IPS-18c (cell line): Measurements from ENCODE around the gene DENND1B.
"Not testable (repeated sequence)": the region's sequence is repeated elsewhere in the genome, so short reads cannot be mapped to it uniquely, and the experiment has no call there.

Experiments used
- H3K4me3 ChIP-seq: 2 replicates; pipeline ENCODE4 v1.7.0; 2013; ENCODE audit warnings: low read depth, mild to moderate bottlenecking, low read length, moderate library complexity; ENCODE audit not compliant: insufficient read depth
- H3K9me3 ChIP-seq: one replicate; pipeline ENCODE4 v1.6.1; 2013; ENCODE audit warnings: mild to moderate bottlenecking, low read length, moderate library complexity; ENCODE audit not compliant: control insufficient read depth, insufficient read depth

DENND1B gene

DNA sequence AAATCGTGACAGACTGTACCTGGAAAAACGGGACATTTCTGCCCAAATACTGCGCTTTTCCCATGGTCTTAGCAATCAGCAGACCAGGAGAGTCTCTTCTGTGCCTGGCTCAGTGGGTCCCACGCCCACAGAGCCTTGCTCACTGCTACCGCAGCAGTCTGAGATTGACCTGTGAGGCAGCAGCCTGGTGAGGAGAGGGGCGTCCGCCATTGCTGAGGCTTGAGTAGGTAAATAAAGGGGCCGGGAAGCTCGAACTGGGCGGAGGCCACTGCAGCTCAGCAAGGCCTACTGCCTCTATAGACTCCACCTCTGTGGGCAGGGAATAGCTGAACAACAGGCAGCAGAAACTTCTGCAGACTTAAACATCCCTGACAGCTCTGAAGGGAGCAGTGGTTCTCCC, 203.1 kb downstream of the DENND1B start:
- Histone ChIP-seq H3K9me3 (no peaks in the 10 kb centered on the region), H3K4me3 (no peak overlapping the region)

DNA sequence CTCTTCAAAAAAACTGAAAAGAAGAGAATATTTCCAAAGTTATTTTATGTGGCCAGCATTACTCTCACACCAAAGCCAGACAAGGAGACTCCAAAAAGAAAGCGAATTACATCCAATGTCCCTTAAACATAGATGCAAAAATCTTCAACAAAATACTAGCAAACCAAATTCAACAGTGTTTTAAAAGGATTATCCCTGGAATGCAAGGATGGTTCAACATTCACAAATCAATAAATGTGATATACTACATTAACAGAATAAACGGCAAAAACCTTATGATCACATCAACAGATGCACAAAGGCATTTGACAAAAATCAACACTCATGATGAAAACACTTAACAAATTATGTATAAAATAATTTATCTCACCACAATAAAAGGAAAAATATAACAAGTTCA, 207.8 kb downstream of the DENND1B start:
- no peaks in the 10 kb centered on the region for H3K9me3 ChIP-seq
- H3K4me3 ChIP-seq, result no peak overlapping the region

DNA sequence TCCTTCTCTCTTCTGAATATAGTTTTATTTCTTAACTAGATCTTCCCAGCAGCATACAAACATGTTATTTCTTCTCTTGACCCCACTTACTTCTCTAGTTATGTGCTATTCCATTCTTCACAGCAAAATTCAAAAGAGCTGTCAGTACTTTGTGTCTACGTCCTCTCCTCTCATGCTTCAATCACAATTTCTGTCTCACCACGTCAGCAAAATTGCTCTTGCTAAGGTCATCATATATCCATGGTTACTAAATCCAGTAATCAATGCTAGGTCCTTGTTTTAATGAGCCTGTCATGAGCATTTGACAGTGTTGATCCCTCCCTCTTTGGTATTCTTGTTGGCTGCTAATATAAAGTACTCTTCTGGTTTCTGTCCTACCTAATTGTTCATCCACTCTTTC, 214.2 kb downstream of the DENND1B start:
- H3K9me3 ChIP-seq, result no peaks in the 10 kb centered on the region
- H3K4me3 ChIP-seq, result no peak overlapping the region

DNA sequence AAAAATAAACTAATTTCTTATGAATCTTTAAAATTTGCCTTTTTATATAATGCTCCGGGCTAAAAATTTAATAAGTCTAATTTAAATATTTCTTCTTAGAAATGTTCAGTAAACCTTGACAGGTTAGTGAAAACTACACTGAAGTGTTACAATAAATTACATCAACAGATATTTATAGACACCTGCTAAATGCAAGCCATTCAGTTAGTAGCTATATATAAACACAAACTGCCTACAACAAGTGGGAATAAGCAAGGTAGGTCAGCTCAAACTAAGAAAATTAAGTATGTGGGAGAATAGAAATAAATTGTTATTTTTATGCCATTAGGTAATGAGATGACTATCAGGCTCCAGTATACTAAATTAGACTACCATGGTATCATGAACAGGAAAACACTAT, 215.6 kb downstream of the DENND1B start:
- H3K4me3 ChIP-seq, result no peak overlapping the region
- no peaks in the 10 kb centered on the region for H3K9me3 ChIP-seq

- Histone ChIP-seq H3K9me3 (no peaks in the 10 kb centered on the region), H3K4me3 (no peak overlapping the region)
Measured at GRCh38 chr1:197559244-197559643, 216.0 kb downstream of the DENND1B start.

DNA sequence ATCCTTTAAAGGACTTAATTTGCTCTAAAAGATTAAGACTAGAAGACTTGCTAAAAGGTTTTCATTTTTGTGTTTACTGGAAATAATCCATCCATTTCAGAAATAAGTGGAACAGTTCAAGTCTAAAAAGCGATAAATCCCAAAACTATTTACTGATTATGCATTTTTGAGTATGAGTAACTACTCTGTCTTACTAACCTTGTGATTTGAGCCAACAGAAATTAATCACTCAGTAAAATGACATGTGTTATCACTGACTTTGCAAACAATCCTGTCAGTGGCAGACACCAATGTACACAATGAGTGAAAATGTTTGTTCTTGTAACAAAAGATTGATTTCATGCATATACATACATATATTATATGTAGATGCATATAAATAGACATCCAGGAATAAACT, 218.0 kb downstream of the DENND1B start:
- Histone ChIP-seq H3K4me3 (no peak overlapping the region), H3K9me3 (no peaks in the 10 kb centered on the region)

- Histone ChIP-seq H3K4me3 (no peak overlapping the region), H3K9me3 (no peaks in the 10 kb centered on the region)
Measured at GRCh38 chr1:197553281-197553680, 222.0 kb downstream of the DENND1B start.

GRCh38 chr1:197546989-197547388, 228.3 kb downstream of the DENND1B start:
- Histone ChIP-seq H3K4me3 (no peak overlapping the region), H3K9me3 (no peaks in the 10 kb centered on the region)

DNA sequence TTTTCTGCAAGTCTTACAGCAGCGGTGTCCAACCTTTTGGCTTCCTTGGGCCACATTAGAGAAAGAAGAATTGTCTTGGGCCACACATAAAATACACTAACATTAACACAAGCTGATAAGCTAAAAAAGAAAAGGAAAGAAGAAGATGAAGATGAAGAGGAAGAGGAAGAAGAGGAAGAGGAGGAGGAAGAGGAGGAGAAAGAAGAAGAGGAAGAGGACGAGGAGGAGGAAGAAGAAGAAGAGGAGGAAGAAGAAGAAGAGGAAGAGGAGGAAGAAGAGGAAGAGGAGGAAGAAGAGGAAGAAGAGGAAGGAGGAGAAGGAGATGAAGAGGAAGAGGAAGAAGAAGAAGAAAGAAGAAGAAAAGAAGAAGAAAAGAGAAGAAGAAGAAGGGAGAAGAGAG, 230.7 kb downstream of the DENND1B start:
- H3K4me3 ChIP-seq, result no peak overlapping the region
- no peaks in the 10 kb centered on the region for H3K9me3 ChIP-seq

DNA sequence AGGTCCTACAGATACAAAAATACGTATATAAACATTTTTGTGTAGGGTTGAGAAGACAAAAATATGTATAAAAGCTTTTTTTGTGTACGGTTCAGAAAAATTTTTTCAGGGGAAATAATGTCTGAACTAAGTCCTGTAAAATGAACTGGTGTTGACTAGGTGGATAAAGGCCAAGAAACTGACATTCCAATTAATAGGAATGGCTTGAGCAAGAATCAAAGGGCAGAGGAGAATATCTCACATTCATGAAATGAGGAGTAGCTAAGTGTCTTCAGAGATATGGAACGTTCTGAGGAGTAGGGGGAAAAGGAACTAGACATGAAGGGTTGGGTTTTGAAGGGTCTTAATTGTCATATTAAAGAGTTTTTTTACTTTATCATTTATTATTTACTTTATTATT, 231.2 kb downstream of the DENND1B start:
- Histone ChIP-seq H3K4me3 (no peak overlapping the region), H3K9me3 (no peaks in the 10 kb centered on the region)

DNA sequence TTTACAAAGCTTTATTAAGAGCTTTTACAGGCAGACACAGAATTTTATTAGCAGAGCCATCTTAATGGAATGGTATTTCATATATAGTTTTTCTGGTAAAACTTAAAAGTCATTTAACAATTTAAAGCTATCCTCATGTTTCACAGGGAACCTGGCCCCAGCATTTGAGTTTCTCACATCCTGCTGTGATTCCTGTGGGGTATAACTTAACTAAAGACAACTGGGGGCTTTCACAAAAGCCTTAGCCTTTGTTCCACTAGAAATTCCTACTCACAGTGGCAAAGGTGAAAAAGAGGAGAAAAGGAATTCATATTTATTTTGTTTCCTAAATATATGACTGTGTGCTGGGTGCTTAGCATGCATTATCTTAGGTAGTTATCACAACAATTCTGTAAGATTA, 233.9 kb downstream of the DENND1B start:
- H3K4me3 ChIP-seq, result no peak overlapping the region
- H3K9me3 ChIP-seq, result no peaks in the 10 kb centered on the region

DNA sequence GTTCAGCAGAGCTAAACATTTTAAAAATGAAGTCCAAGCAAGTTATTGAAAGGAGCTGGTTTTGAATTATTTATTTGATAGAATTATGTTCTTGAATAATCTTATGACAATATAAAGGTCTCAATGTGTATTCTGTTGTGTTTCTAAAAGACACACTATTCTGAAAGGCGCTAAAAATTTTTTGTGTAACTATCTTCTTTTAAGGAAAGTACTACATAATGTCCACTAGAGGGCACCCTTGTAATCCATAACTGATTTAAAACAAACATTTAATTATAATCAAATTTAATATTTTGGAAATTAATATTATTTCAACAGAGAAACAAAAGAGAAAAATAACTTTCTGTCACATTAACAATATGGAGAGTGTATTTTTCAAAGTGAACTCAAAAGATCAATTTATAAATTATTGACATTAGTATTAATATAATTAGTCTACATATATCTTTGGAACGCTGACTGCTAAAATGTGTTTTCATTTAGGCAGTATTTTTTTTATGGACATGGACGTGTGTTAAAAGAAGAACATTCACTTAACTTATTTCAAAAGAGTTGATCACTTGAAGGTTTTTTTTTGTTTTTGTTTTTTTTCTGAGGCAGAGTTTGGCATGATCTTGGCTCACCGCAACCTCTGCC, 248.4 kb downstream of the DENND1B start:
- no peaks in the 10 kb centered on the region for H3K9me3 ChIP-seq
- H3K4me3 ChIP-seq, result no peak overlapping the region

GRCh38 chr1:197521118-197521739, 254.1 kb downstream of the DENND1B start:
- Histone ChIP-seq H3K4me3 (no peak overlapping the region), H3K9me3 (no peaks in the 10 kb centered on the region)

- Histone ChIP-seq H3K4me3 (no peak overlapping the region), H3K9me3 (no peaks in the 10 kb centered on the region)
Measured at GRCh38 chr1:197519741-197520334, 255.4 kb downstream of the DENND1B start.

- H3K4me3 ChIP-seq, result no peak overlapping the region
Measured at GRCh38 chr1:197515421-197515820, 259.9 kb downstream of the DENND1B start.

GRCh38 chr1:197510691-197511378, 264.4 kb downstream of the DENND1B start:
- H3K4me3 ChIP-seq, result no peak overlapping the region
- no peaks in the 10 kb centered on the region for H3K9me3 ChIP-seq

More at GRCh38 chr1:197515421-197515820, 259.9 kb downstream of the DENND1B start:
- H3K9me3 ChIP-seq, result no peaks in the 10 kb centered on the region

DNA sequence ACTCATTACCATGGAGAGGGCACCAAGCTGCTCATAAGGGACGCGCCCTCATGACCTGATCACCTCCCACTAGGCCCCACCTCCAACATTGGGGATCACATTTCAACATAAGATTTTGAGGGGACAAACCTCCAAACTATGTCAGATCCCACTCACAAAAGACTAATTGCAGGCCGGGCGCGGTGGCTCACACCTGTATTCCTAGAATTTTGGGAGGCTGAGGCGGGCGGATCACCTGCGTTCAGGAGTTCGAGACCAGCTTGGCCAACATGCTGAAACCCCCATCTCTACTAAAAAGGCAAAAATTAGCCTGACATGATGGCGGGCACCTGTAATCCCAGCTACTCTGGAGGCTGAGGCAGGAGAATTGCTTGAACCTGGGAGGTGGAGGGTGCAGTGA, 278.6 kb downstream of the DENND1B start:
- H3K4me3 ChIP-seq, result no peak overlapping the region
- no peaks in the 10 kb centered on the region for H3K9me3 ChIP-seq

DNA sequence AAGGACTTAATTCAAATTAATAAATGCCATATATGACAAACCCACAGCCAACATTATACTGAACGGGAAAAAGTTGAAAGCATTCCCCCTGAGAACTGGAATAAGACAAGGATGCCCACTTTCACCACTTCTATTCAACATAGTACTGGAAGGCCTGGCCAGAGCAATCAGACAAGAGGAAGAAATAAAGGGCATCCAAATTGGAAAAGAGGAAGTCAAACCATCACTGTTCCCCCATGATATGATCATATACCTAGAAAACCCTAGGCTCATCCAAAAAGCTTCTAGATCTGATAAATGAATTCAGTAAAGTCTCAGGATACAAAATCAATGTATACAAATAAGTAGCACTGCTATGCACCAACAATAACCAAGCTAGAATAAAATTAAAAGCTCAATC, 283.8 kb downstream of the DENND1B start:
- not testable (repeated sequence) for H3K9me3 ChIP-seq, H3K4me3 ChIP-seq
